Measurements from ENCODE around the gene SSBP3. TPM values are rescaled to one million over a fixed set of nuclear protein-coding genes. Genes with fewer than 3 reads are reported as not detected.
"Not testable (repeated sequence)": the region's sequence is repeated elsewhere in the genome, so short reads cannot be mapped to it uniquely, and the experiment has no call there.

The SSBP3 gene
- total RNA-seq, 4 donors from 2014 or later, result 19.3 to 40.5 (median 31.3) TPM

- 85 to 93% methylated on average over 9 of the region's 9 CpGs for WGBS, 2 donors
- intact Hi-C loops (cut with DNase I; ENCODE audit: low total_unique reads), result no loop called here
- no peak for DNase-seq (ENCODE audit: low spot score in 2 of 2)
- H3K4me3 ChIP-seq (ENCODE audit: low read depth, poor library complexity, severe bottlenecking), result no peak overlapping the region
- TF ChIP-seq POLR2A (IDR thresholded peaks at IDR 0.05), result no peak
- TF ChIP-seq CTCF (IDR thresholded peaks at IDR 0.05), result no peak
Measured at GRCh38 chr1:54215523-54215922, 190.7 kb downstream of the SSBP3 start.

GRCh38 chr1:54212872-54213271 lies 193.3 kb downstream of the SSBP3 start:
- TF ChIP-seq CTCF (IDR thresholded peaks at IDR 0.05), result no peak
- TF ChIP-seq POLR2A (IDR thresholded peaks at IDR 0.05), result no peak
- intact Hi-C loops (cut with DNase I; ENCODE audit: low total_unique reads), result no loop called here
- H3K4me3 ChIP-seq (ENCODE audit: low read depth, poor library complexity, severe bottlenecking), result no peak overlapping the region
- WGBS, 2 donors, result 70 to 71% methylated on average over 1 of the region's 1 CpG
- no peak for DNase-seq (ENCODE audit: low spot score in 2 of 2)

- DNase-seq (ENCODE audit: low spot score in 2 of 2); H3K4me3 ChIP-seq (ENCODE audit: low read depth, poor library complexity, severe bottlenecking); intact Hi-C loops (cut with DNase I; ENCODE audit: low total_unique reads): not testable (repeated sequence)
- 67 to 70% methylated on average over 4 of the region's 4 CpGs for WGBS, 2 donors
Measured at GRCh38 chr1:54207896-54208295, 198.3 kb downstream of the SSBP3 start.

GRCh38 chr1:54207287-54207686 lies 198.9 kb downstream of the SSBP3 start:
- WGBS, 2 donors, result 0 to 76% methylated on average over 1 of the region's 1 CpG

GRCh38 chr1:54204199-54204598 lies 202.0 kb downstream of the SSBP3 start:
- no peak overlapping the region for H3K4me3 ChIP-seq (ENCODE audit: low read depth, poor library complexity, severe bottlenecking)
- DNase-seq (ENCODE audit: low spot score in 2 of 2), result no peak
- TF ChIP-seq POLR2A (IDR thresholded peaks at IDR 0.05) (no peak), CTCF (IDR thresholded peaks at IDR 0.05) (no peak)
- intact Hi-C loops (cut with DNase I; ENCODE audit: low total_unique reads), result no loop called here
- WGBS, 2 donors, result 77% methylated on average over 7 of the region's 7 CpGs

More at GRCh38 chr1:54207287-54207686, 198.9 kb downstream of the SSBP3 start:
- no peak for DNase-seq (ENCODE audit: low spot score in 2 of 2)
- no peak overlapping the region for H3K4me3 ChIP-seq (ENCODE audit: low read depth, poor library complexity, severe bottlenecking)
- TF ChIP-seq POLR2A (IDR thresholded peaks at IDR 0.05) (no peak), CTCF (IDR thresholded peaks at IDR 0.05) (no peak)
- intact Hi-C loops (cut with DNase I; ENCODE audit: low total_unique reads), result no loop called here

- intact Hi-C loops (cut with DNase I; ENCODE audit: low total_unique reads), result no loop called here
- WGBS, 2 donors, result 0 to 3% methylated on average over 8 to 15 of the region's 15 CpGs
- TF ChIP-seq CTCF (IDR thresholded peaks at IDR 0.05) (no peak), POLR2A (IDR thresholded peaks at IDR 0.05) (no peak)
- DNase-seq (ENCODE audit: low spot score in 2 of 2), result no peak
- H3K4me3 ChIP-seq (ENCODE audit: low read depth, poor library complexity, severe bottlenecking), result peak overlapping the region; percentile 77
Measured at GRCh38 chr1:54200519-54200997, 205.6 kb downstream of the SSBP3 start.
